ENCODE measurements around the gene STAMBPL1. TPM values are rescaled to one million over a fixed set of nuclear protein-coding genes. Genes with fewer than 3 reads are reported as not detected.

The STAMBPL1 gene
- total and polyA plus RNA-seq, 4 donors, result 1.7 to 24.5 (median 5.1) TPM

- Histone ChIP-seq H3K27me3 (ENCODE audit: control insufficient read depth in 3 of 3, insufficient read depth in 3 of 3, low read length in 2 of 3) (no peaks in the 10 kb centered on the region), H3K4me1 (ENCODE audit: control insufficient read depth in 5 of 5, insufficient read depth in 5 of 5, low read length in 5 of 5) (peaks cover 0 to 45% (median 21%) of the 10 kb centered on the region in 5 donors), H3K4me3 (no peak overlapping the region), H3K9me3 (ENCODE audit: control insufficient read depth in 4 of 4, insufficient read depth in 3 of 4, low read length in 3 of 4) (no peaks in the 10 kb centered on the region), H3K36me3 (ENCODE audit: control insufficient read depth in 4 of 4, insufficient read depth in 4 of 4, low read length in 4 of 4) (no peaks in the 10 kb centered on the region), H3K27ac (ENCODE audit: low read depth in 1 of 2, low read length in 1 of 2) (no peak overlapping the region), H3K9ac (ENCODE audit: insufficient read depth in 1 of 2, low read length in 2 of 2) (no peak overlapping the region)
- DNase-seq, result no peak
- 89 to 90% methylated on average over 1 of the region's 1 CpG for WGBS, 2 donors
- TF ChIP-seq CTCF (IDR thresholded peaks at IDR 0.05; ENCODE audit: control extremely low read depth, extremely low read depth), result no peak
- no peak for ATAC-seq (ENCODE audit: insufficient read depth, low FRiP score)
These were observed 84.3 kb downstream of the STAMBPL1 start for GRCh38 chr10:88964360-88964759.

GRCh38 chr10:88964869-88965415, 84.9 kb downstream of the STAMBPL1 start:
- peaks cover 0 to 46% (median 21%) of the 10 kb centered on the region in 5 donors for H3K4me1 ChIP-seq (ENCODE audit: control insufficient read depth in 5 of 5, insufficient read depth in 5 of 5, low read length in 5 of 5)
- no peaks in the 10 kb centered on the region for H3K36me3 ChIP-seq (ENCODE audit: control insufficient read depth in 4 of 4, insufficient read depth in 4 of 4, low read length in 4 of 4)
- DNase-seq (no peak), ATAC-seq (ENCODE audit: insufficient read depth, low FRiP score) (no peak)
- H3K9ac ChIP-seq (ENCODE audit: insufficient read depth in 1 of 2, low read length in 2 of 2), result no peak overlapping the region
- no peak overlapping the region for H3K4me3 ChIP-seq
- H3K27me3 ChIP-seq (ENCODE audit: control insufficient read depth in 3 of 3, insufficient read depth in 3 of 3, low read length in 2 of 3), result no peaks in the 10 kb centered on the region
- no peaks in the 10 kb centered on the region for H3K9me3 ChIP-seq (ENCODE audit: control insufficient read depth in 4 of 4, insufficient read depth in 3 of 4, low read length in 3 of 4)
- WGBS, 2 donors, result 26 to 50% methylated on average over 3 of the region's 3 CpGs
- no peak overlapping the region for H3K27ac ChIP-seq (ENCODE audit: low read depth in 1 of 2, low read length in 1 of 2)
- TF ChIP-seq CTCF (IDR thresholded peaks at IDR 0.05; ENCODE audit: control extremely low read depth, extremely low read depth), result no peak

GRCh38 chr10:88966797-88967196, 86.8 kb downstream of the STAMBPL1 start:
- no peak overlapping the region for H3K9ac ChIP-seq (ENCODE audit: insufficient read depth in 1 of 2, low read length in 2 of 2)
- WGBS, 2 donors, result 45 to 74% methylated on average over 3 of the region's 3 CpGs
- peaks cover 0 to 63% (median 22%) of the 10 kb centered on the region in 5 donors for H3K4me1 ChIP-seq (ENCODE audit: control insufficient read depth in 5 of 5, insufficient read depth in 5 of 5, low read length in 5 of 5)
- H3K27ac ChIP-seq (ENCODE audit: low read depth in 1 of 2, low read length in 1 of 2), result no peak overlapping the region
- no peaks in the 10 kb centered on the region for H3K9me3 ChIP-seq (ENCODE audit: control insufficient read depth in 4 of 4, insufficient read depth in 3 of 4, low read length in 3 of 4)
- TF ChIP-seq CTCF (IDR thresholded peaks at IDR 0.05; ENCODE audit: control extremely low read depth, extremely low read depth), result no peak
- no peak overlapping the region for H3K4me3 ChIP-seq
- DNase-seq (peak; percentile 75 to 90 (median 78)), ATAC-seq (ENCODE audit: insufficient read depth, low FRiP score) (no peak)
- no peaks in the 10 kb centered on the region for H3K27me3 ChIP-seq (ENCODE audit: control insufficient read depth in 3 of 3, insufficient read depth in 3 of 3, low read length in 2 of 3)
- H3K36me3 ChIP-seq (ENCODE audit: control insufficient read depth in 4 of 4, insufficient read depth in 4 of 4, low read length in 4 of 4), result no peaks in the 10 kb centered on the region

- Histone ChIP-seq H3K27ac (ENCODE audit: low read depth in 1 of 2, low read length in 1 of 2) (no peak overlapping the region), H3K4me1 (ENCODE audit: control insufficient read depth in 5 of 5, insufficient read depth in 5 of 5, low read length in 5 of 5) (peaks cover 0 to 67% (median 22%) of the 10 kb centered on the region in 5 donors), H3K9ac (ENCODE audit: insufficient read depth in 1 of 2, low read length in 2 of 2) (no peak overlapping the region), H3K9me3 (ENCODE audit: control insufficient read depth in 4 of 4, insufficient read depth in 3 of 4, low read length in 3 of 4) (no peaks in the 10 kb centered on the region), H3K36me3 (ENCODE audit: control insufficient read depth in 4 of 4, insufficient read depth in 4 of 4, low read length in 4 of 4) (no peaks in the 10 kb centered on the region), H3K4me3 (no peak overlapping the region), H3K27me3 (ENCODE audit: control insufficient read depth in 3 of 3, insufficient read depth in 3 of 3, low read length in 2 of 3) (no peaks in the 10 kb centered on the region)
- TF ChIP-seq CTCF (IDR thresholded peaks at IDR 0.05; ENCODE audit: control extremely low read depth, extremely low read depth), result no peak
- 71 to 83% methylated on average over 2 of the region's 2 CpGs for WGBS, 2 donors
- ATAC-seq (ENCODE audit: insufficient read depth, low FRiP score) (no peak), DNase-seq (peak; percentile 23 to 65 (median 60))
These were observed 88.3 kb downstream of the STAMBPL1 start for GRCh38 chr10:88968391-88968790.
